Endothelial cell of umbilical vein (primary cell): ENCODE measurements around the gene PFDN5. TPM values are rescaled to one million over a fixed set of nuclear protein-coding genes. Genes with fewer than 3 reads are reported as not detected.

Experiments used
- BruUV-seq: library from RNA; stranded (reverse); fragments of 400-500 nt; replicated peaks from 2 replicates; lab custom pipeline; 2021; lab: Mats Ljungman, UMichigan
- CTCF ChIA-PET: fragments of 300-600, 350-600 bp; sonication (Branson Sonifier 250); formaldehyde crosslinking; loops from one replicate; lab custom pipeline; 2021; ENCODE audit warnings: antibody characterized with exemption, inconsistent platforms; lab: Charles Lee
- POLR2A ChIA-PET: fragments of 300-600, 350-600 bp; sonication (Branson Sonifier 250); formaldehyde crosslinking; loops from one replicate; lab custom pipeline; 2021; ENCODE audit warnings: antibody characterized with exemption, inconsistent platforms; lab: Charles Lee
- DNase-seq: peaks from one replicate; pipeline ENCODE4 v3.0.0-alpha.2; 2011; ENCODE audit warnings: low read depth, low spot score
- FAIRE-seq: peaks from 2 replicates; lab custom pipeline; 2011; peaks lifted over from hg19 to GRCh38; lab: Jason Lieb, UNC
- H2AFZ ChIP-seq: 2 replicates; pipeline ENCODE4 v1.6.0; 2012; ENCODE audit warnings: low read depth, low read length, control low read depth, inconsistent platforms
- H3K27ac ChIP-seq: 2 replicates; pipeline ENCODE4 v1.5.1; 2011; ENCODE audit warnings: low read depth, mild to moderate bottlenecking, control low read depth, low read length, moderate library complexity; ENCODE audit not compliant: insufficient read depth
- H3K27me3 ChIP-seq, 2 experiments: 2 replicates each; pipeline versions ENCODE4 v1.6.0 to v1.6.1; 2011; ENCODE audit warnings: low read length in 2 of 2, mixed read lengths in 1 of 2; ENCODE audit not compliant: control insufficient read depth in 2 of 2, insufficient read depth in 2 of 2
- H3K36me3 ChIP-seq, 2 experiments: 2 replicates in 1 of 2; 3 replicates in 1 of 2; pipeline ENCODE4 v1.5.1; 2011; ENCODE audit warnings: low read length in 2 of 2, mild to moderate bottlenecking in 1 of 2, moderate library complexity in 1 of 2; ENCODE audit not compliant: control insufficient read depth in 2 of 2, insufficient read depth in 2 of 2; ENCODE audit errors: extremely low read depth in 1 of 2
- H3K4me1 ChIP-seq: 3 replicates; pipeline ENCODE4 v1.5.1; 2011; ENCODE audit warnings: mild to moderate bottlenecking, low read length; ENCODE audit not compliant: control insufficient read depth, insufficient read depth; ENCODE audit errors: extremely low read depth
- H3K4me2 ChIP-seq: 2 replicates; pipeline ENCODE4 v1.6.1; 2011; ENCODE audit warnings: low read length, control low read depth, mixed read lengths; ENCODE audit not compliant: insufficient read depth
- H3K4me3 ChIP-seq, 3 experiments: fragments of 200-600 bp in 1 of 3; sonication (generic), shearing (Covaris generic) in 1 of 3; replicated peaks in 1 of 3; 2 replicates each; pipeline ENCODE4 v1.5.1; 2011 to 2016; ENCODE audit warnings: control low read depth in 3 of 3, low read length in 3 of 3, mild to moderate bottlenecking in 2 of 3, inconsistent platforms in 1 of 3, low read depth in 1 of 3, moderate library complexity in 1 of 3; ENCODE audit not compliant: insufficient read depth in 1 of 3
- H3K79me2 ChIP-seq: 2 replicates; pipeline ENCODE4 v1.6.0; 2012; ENCODE audit warnings: low read length, inconsistent platforms; ENCODE audit not compliant: control insufficient read depth, insufficient read depth
- H3K9ac ChIP-seq: replicated peaks from 2 replicates; pipeline ENCODE3; 2011; ENCODE audit warnings: low read length, control low read depth; ENCODE audit not compliant: insufficient read depth; ENCODE audit errors: extremely low read depth
- H3K9me1 ChIP-seq: replicated peaks from 3 replicates; pipeline ENCODE4 v1.6.0; 2011; ENCODE audit warnings: mild to moderate bottlenecking, low read length; ENCODE audit not compliant: control insufficient read depth, insufficient read depth; ENCODE audit errors: extremely low read depth
- H3K9me3 ChIP-seq: replicated peaks from 2 replicates; pipeline ENCODE4 v1.5.1; 2012; ENCODE audit warnings: low read length, inconsistent platforms; ENCODE audit not compliant: control insufficient read depth, insufficient read depth
- H4K20me1 ChIP-seq: replicated peaks from 2 replicates; pipeline ENCODE3; 2011; ENCODE audit warnings: mild to moderate bottlenecking, low read length; ENCODE audit not compliant: control insufficient read depth, insufficient read depth; ENCODE audit errors: extremely low read depth
- CTCF ChIP-seq, 2 donors: IDR thresholded peaks; 1 replicate in 1 of 2; 2 replicates in 1 of 2; pipeline ENCODE4 v1.5.1; 2011; ENCODE audit warnings: low read length in 2 of 2, mild to moderate bottlenecking in 2 of 2, moderate library complexity in 2 of 2, control low read depth in 1 of 2, inconsistent platforms in 1 of 2, low read depth in 1 of 2; ENCODE audit not compliant: insufficient read depth in 1 of 2; ENCODE audit errors: extremely low read depth in 1 of 2
- EZH2 ChIP-seq: IDR thresholded peaks from 2 replicates; pipeline ENCODE4 v1.6.1; 2012; ENCODE audit warnings: borderline replicate concordance, low read depth, mild to moderate bottlenecking, moderate library complexity, low read length, inconsistent platforms; ENCODE audit not compliant: severe bottlenecking
- FOS ChIP-seq: IDR thresholded peaks from 2 replicates; pipeline ENCODE4 v1.6.1; 2011; ENCODE audit warnings: mild to moderate bottlenecking, low read length, moderate library complexity, borderline replicate concordance; ENCODE audit not compliant: insufficient read depth
- GATA2 ChIP-seq: IDR thresholded peaks from 2 replicates; pipeline ENCODE4 v1.7.0; 2011; ENCODE audit warnings: low read depth, mild to moderate bottlenecking, moderate library complexity, mixed read lengths, low read length; ENCODE audit not compliant: insufficient read length, insufficient read depth
- JUN ChIP-seq: IDR thresholded peaks from 2 replicates; pipeline ENCODE4 v1.6.1; 2011; ENCODE audit warnings: borderline replicate concordance, low read depth; ENCODE audit not compliant: insufficient read length, insufficient read depth
- MAX ChIP-seq: IDR thresholded peaks from 2 replicates; pipeline ENCODE4 v1.6.1; 2011; ENCODE audit not compliant: insufficient read depth, insufficient read length
- MYC ChIP-seq: IDR thresholded peaks from one replicate; pipeline ENCODE4 v1.6.1; 2011; ENCODE audit warnings: mild to moderate bottlenecking, low read depth, low read length
- POLR2A ChIP-seq: IDR thresholded peaks from 2 replicates; pipeline ENCODE4 v1.6.1; 2012; ENCODE audit warnings: low read depth, mild to moderate bottlenecking, control low read depth, low read length
- POLR2AphosphoS5 ChIP-seq: IDR thresholded peaks from 2 replicates; pipeline ENCODE4 v1.6.1; 2012; ENCODE audit warnings: low read depth, mild to moderate bottlenecking, control low read depth, low read length, moderate library complexity; ENCODE audit not compliant: insufficient read depth
- dilution Hi-C: fragments of 300-500 bp; cut with MboI; formaldehyde crosslinking; loops from one replicate; pipeline ENCODE4 v1.15.0; 2019; ENCODE audit warnings: low sequenced_read_pairs; ENCODE audit not compliant: extremely low pct_ligation_motif_present
- intact Hi-C: fragments of 100-400 bp; cut with micrococcal nuclease; formaldehyde crosslinking; loops from one replicate; pipeline ENCODE4 v1.10.0; 2022
- polyA plus RNA-seq, 4 experiments: library from polyadenylated mRNA; depleted of rRNA in 3 of 4; stranded (reverse) in 3 of 4; unstranded in 1 of 4; fragments of >200 nt; gene quantifications; 2 replicates each; pipeline versions ENCODE4 v1.2.1 to v1.2.3, GENCODE V29; 2011 to 2012; ENCODE audit warnings: missing spikeins in 1 of 4
- total RNA-seq: library from RNA; stranded (reverse); gene quantifications from 2 replicates; pipeline ENCODE4 v1.2.3, GENCODE V29; 2021

PFDN5 gene
- total and polyA plus RNA-seq, 2 donors (not counting 3 experiments of a cell fraction or from before 2014, with no cell fraction given) = 301 to 745 TPM

GRCh38 chr12:53306826-53307225 lies 11.5 kb downstream of the PFDN5 start:
- Histone ChIP-seq H3K4me1 (no peaks in the 10 kb centered on the region), H2AFZ (no peak overlapping the region), H3K4me2 (no peak overlapping the region), H4K20me1 (no peaks in the 10 kb centered on the region), H3K9me1 (no peaks in the 10 kb centered on the region), H3K79me2 (no peaks in the 10 kb centered on the region), H3K27me3 (no peaks in the 10 kb centered on the region), H3K27ac (no peak overlapping the region), H3K4me3 (no peak overlapping the region), H3K36me3 (peaks cover 9 to 40% of the 10 kb centered on the region in 2 experiments), H3K9me3 (no peaks in the 10 kb centered on the region), H3K9ac (no peak overlapping the region)
- ChIA-PET POLR2A (no interaction called here), CTCF (no interaction called here)
- FAIRE-seq (no peak), DNase-seq (no peak)
- no peak for TF ChIP-seq POLR2AphosphoS5
- TF ChIP-seq MAX = no peak
- no peak for TF ChIP-seq CTCF (IDR thresholded peaks at IDR 0.05; ENCODE audit: extremely low read depth in 1 of 2, insufficient read depth in 1 of 2, low read depth in 1 of 2, low read length in 2 of 2)
- no peak for TF ChIP-seq EZH2
- no peak for TF ChIP-seq MYC
- no peak for TF ChIP-seq FOS
- no peak for TF ChIP-seq POLR2A
- TF ChIP-seq JUN = no peak
- no peak for TF ChIP-seq GATA2
- no TSS peak for BruUV-seq
- dilution Hi-C loops (no loop called here), intact Hi-C loops (no loop called here)
